Lung (tissue), 16 donors: ENCODE data around the gene DTX3. TPM values are rescaled to one million over a fixed set of nuclear protein-coding genes. Genes with fewer than 3 reads are reported as not detected.

Experiments used
- ATAC-seq: fragments of 200-7000 bp; cut with Tn5 transposase; one replicate; pipeline ENCODE4 v1.9.1; 2020; ENCODE audit warnings: moderate number of reproducible peaks; ENCODE audit not compliant: insufficient read depth, low FRiP score
- DNase-seq, 3 donors: peaks; one replicate each; pipeline ENCODE4 v3.0.0-alpha.2; 2013 to 2017
- H3K27ac ChIP-seq, 2 donors: one replicate each; pipeline ENCODE4 v1.5.1; 2013; ENCODE audit warnings: mild to moderate bottlenecking in 2 of 2, moderate library complexity in 2 of 2, control low read depth in 1 of 2, inconsistent platforms in 1 of 2, low read depth in 1 of 2, low read length in 1 of 2
- H3K27me3 ChIP-seq, 3 donors: one replicate each; pipeline ENCODE4 v1.5.1; 2013; ENCODE audit warnings: low read length in 2 of 3; ENCODE audit not compliant: control insufficient read depth in 3 of 3, insufficient read depth in 3 of 3
- H3K36me3 ChIP-seq, 4 donors: one replicate each; pipeline ENCODE4 v1.5.1; 2013; ENCODE audit warnings: low read length in 4 of 4, mild to moderate bottlenecking in 1 of 4, moderate library complexity in 1 of 4; ENCODE audit not compliant: control insufficient read depth in 4 of 4, insufficient read depth in 4 of 4
- H3K4me1 ChIP-seq, 5 donors: one replicate each; pipeline ENCODE4 v1.5.1; 2013; ENCODE audit warnings: low read length in 5 of 5, mild to moderate bottlenecking in 2 of 5, moderate library complexity in 1 of 5; ENCODE audit not compliant: control insufficient read depth in 5 of 5, insufficient read depth in 5 of 5
- H3K4me3 ChIP-seq: one replicate; pipeline ENCODE4 v1.5.1; 2013; ENCODE audit warnings: mild to moderate bottlenecking, control low read depth, moderate library complexity
- H3K9ac ChIP-seq, 2 donors: one replicate each; pipeline ENCODE4 v1.5.1; 2013; ENCODE audit warnings: low read length in 2 of 2, control low read depth in 1 of 2; ENCODE audit not compliant: insufficient read depth in 1 of 2
- H3K9me3 ChIP-seq, 4 donors: one replicate each; pipeline ENCODE4 v1.5.1; 2013; ENCODE audit warnings: low read length in 3 of 4, mild to moderate bottlenecking in 1 of 4, moderate library complexity in 1 of 4; ENCODE audit not compliant: control insufficient read depth in 4 of 4, insufficient read depth in 3 of 4
- WGBS, 2 donors: extraction: QIAGEN DNeasy Blood & Tissue Kit; methylation state at CpG; one replicate each; pipeline ENCODE4 v1.1.7; 2013; 5-methylcytosine and 5-hydroxymethylcytosine counted together
- long read RNA-seq, 5 donors: transcript quantifications; one replicate each; lab custom pipeline, GENCODE V29; 2026
- polyA plus RNA-seq, 2 donors: library from polyadenylated mRNA; stranded (reverse); fragments of 200-250 nt; gene quantifications; one replicate each; pipeline ENCODE4 v1.2.1, GENCODE V29; 2013
- total RNA-seq, 2 donors: library from RNA; depleted of rRNA in 1 of 2; stranded (reverse); fragments of >200 nt in 1 of 2; gene quantifications; one replicate each; pipeline ENCODE4 v1.2.1, GENCODE V29; 2014 to 2021
- TF ChIP-seq, protein P1 (sequence below): IDR thresholded peaks from 2 replicates; pipeline ENCODE4 v1.5.1; 2012; ENCODE audit warnings: mild to moderate bottlenecking; ENCODE audit errors: control extremely low read depth, extremely low read depth
- donor health status: control.
- donor health status: control.
- donor health status: Bipolar disorder and iron deficiency.
- donor health status: healthy.
- donor health status: DM: yes; HTN: yes; CAD: no.

The DTX3 gene, protein sequence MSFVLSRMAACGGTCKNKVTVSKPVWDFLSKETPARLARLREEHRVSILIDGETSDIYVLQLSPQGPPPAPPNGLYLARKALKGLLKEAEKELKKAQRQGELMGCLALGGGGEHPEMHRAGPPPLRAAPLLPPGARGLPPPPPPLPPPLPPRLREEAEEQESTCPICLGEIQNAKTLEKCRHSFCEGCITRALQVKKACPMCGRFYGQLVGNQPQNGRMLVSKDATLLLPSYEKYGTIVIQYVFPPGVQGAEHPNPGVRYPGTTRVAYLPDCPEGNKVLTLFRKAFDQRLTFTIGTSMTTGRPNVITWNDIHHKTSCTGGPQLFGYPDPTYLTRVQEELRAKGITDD
- total RNA-seq (10 to 100 TPM; 26.6 to 40.1 TPM), polyA plus RNA-seq (10 to 100 TPM; 13.9 to 23.2 TPM)
- long read RNA-seq, donor 1, partial matches to known transcripts: 14 of 21 reads
- long read RNA-seq, donor 1, other reads (novel, unspliced or antisense): 0 of 21 reads
- long read RNA-seq, donor 2, partial matches to known transcripts: 0 of 4 reads
- long read RNA-seq, donor 2, other reads (novel, unspliced or antisense): 0 of 4 reads
- long read RNA-seq, donor 3, partial matches to known transcripts: 0 of 4 reads
- long read RNA-seq, donor 3, other reads (novel, unspliced or antisense): 0 of 4 reads
- long read RNA-seq, donor 4, partial matches to known transcripts: 0 of 3 reads
- long read RNA-seq, donor 4, other reads (novel, unspliced or antisense): 0 of 3 reads
- long read RNA-seq, donor 5, partial matches to known transcripts: 22 of 31 reads
- long read RNA-seq, donor 5, other reads (novel, unspliced or antisense): 0 of 31 reads

GRCh38 chr12:57604454-57604991 lies at the start of gene DTX3:
Gene DTX3, plus strand, starts transcription at chr12:57604824. Its CDS starts 1,694 bp downstream, at chr12:57606518.
- Histone ChIP-seq H3K27me3 (no peaks in the 10 kb centered on the region), H3K9me3 (no peaks in the 10 kb centered on the region), H3K9ac (peak within 1 kb of the TSS; percentile 63 to 82), H3K36me3 (peaks cover 4 to 22% (median 15%) of the 10 kb centered on the region in 4 donors), H3K4me1 (peaks cover 5 to 30% (median 7%) of the 10 kb centered on the region in 5 donors), H3K27ac (peak within 1 kb of the TSS; percentile 63 to 86), H3K4me3 (peak within 1 kb of the TSS; percentile 52)
- DNase-seq (peak; percentile 56 to 63 (median 62)), ATAC-seq (peak; percentile 42)
- WGBS, 2 donors: 3% methylated on average over 22 to 36 of the region's 36 CpGs
- TF ChIP-seq, protein P1, sequence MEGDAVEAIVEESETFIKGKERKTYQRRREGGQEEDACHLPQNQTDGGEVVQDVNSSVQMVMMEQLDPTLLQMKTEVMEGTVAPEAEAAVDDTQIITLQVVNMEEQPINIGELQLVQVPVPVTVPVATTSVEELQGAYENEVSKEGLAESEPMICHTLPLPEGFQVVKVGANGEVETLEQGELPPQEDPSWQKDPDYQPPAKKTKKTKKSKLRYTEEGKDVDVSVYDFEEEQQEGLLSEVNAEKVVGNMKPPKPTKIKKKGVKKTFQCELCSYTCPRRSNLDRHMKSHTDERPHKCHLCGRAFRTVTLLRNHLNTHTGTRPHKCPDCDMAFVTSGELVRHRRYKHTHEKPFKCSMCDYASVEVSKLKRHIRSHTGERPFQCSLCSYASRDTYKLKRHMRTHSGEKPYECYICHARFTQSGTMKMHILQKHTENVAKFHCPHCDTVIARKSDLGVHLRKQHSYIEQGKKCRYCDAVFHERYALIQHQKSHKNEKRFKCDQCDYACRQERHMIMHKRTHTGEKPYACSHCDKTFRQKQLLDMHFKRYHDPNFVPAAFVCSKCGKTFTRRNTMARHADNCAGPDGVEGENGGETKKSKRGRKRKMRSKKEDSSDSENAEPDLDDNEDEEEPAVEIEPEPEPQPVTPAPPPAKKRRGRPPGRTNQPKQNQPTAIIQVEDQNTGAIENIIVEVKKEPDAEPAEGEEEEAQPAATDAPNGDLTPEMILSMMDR: no peak

GRCh38 chr12:57554897-57555296 lies 49.7 kb upstream of the DTX3 start:
- 98 to 100% methylated on average over 1 of the region's 1 CpG for WGBS, 2 donors
- DNase-seq (no peak), ATAC-seq (no peak)
- TF ChIP-seq, protein P1: no peak
- Histone ChIP-seq H3K9ac (no peak overlapping the region), H3K36me3 (no peaks in the 10 kb centered on the region), H3K27ac (no peak overlapping the region), H3K4me1 (peaks cover 0 to 5% (median 0%) of the 10 kb centered on the region in 5 donors), H3K4me3 (no peak overlapping the region), H3K9me3 (no peaks in the 10 kb centered on the region), H3K27me3 (peaks cover 0 to 23% (median 9%) of the 10 kb centered on the region in 3 donors)

GRCh38 chr12:57558864-57559263 lies 45.8 kb upstream of the DTX3 start:
- Histone ChIP-seq H3K36me3 (no peaks in the 10 kb centered on the region), H3K9ac (no peak overlapping the region), H3K4me3 (no peak overlapping the region), H3K9me3 (no peaks in the 10 kb centered on the region), H3K4me1 (peaks cover 0 to 4% (median 0%) of the 10 kb centered on the region in 5 donors), H3K27me3 (peaks cover 0 to under 1% (median 0%) of the 10 kb centered on the region in 3 donors), H3K27ac (no peak overlapping the region)
- TF ChIP-seq, protein P1: no peak
- WGBS, 2 donors: 88 to 92% methylated on average over 4 of the region's 4 CpGs
- ATAC-seq: no peak
- DNase-seq: no peak
